SK-N-SH (cell line): ENCODE measurements around the gene TBX21. TPM values are rescaled to one million over a fixed set of nuclear protein-coding genes. Genes with fewer than 3 reads are reported as not detected.
"Not testable (repeated sequence)": the region's sequence is repeated elsewhere in the genome, so short reads cannot be mapped to it uniquely, and the experiment has no call there.

Experiments
- CTCF ChIA-PET: fragments of 300-600, 350-600 bp; formaldehyde crosslinking; extraction: SDS; loops from one replicate; lab custom pipeline; 2021; lab: Yijun Ruan, JAX
- POLR2A ChIA-PET: fragments of 350-600 bp; sonication (Branson Sonifier 250); formaldehyde crosslinking; extraction: SDS; loops from one replicate; lab custom pipeline; 2020; ENCODE audit warnings: antibody characterized with exemption, inconsistent platforms; lab: Yijun Ruan, JAX
- DNase-seq: peaks from one replicate; pipeline ENCODE4 v3.0.0; 2012
- H2AFZ ChIP-seq: fragments of 200-600 bp; sonication (generic); 2 replicates; pipeline ENCODE4 v1.8.1; 2016; ENCODE audit warnings: antibody characterized with exemption, mild to moderate bottlenecking, low read depth
- H3F3A ChIP-seq: fragments of 200-600 bp; sonication (generic); replicated peaks from 2 replicates; pipeline ENCODE3; 2016; ENCODE audit warnings: antibody characterized with exemption, mild to moderate bottlenecking; ENCODE audit not compliant: insufficient read depth
- H3K27ac ChIP-seq, 2 experiments: fragments of 200-500 bp in 1 of 2; fragments of 200-600 bp in 1 of 2; sonication (Bioruptor generic) in 1 of 2; sonication (generic), shearing (Covaris generic) in 1 of 2; 2 replicates each; pipeline versions ENCODE4 v1.5.1 to v1.6.1; 2014 to 2016; ENCODE audit warnings: low read depth in 2 of 2, inconsistent platforms in 1 of 2, low read length in 1 of 2, mild to moderate bottlenecking in 1 of 2, mixed read lengths in 1 of 2
- H3K27me3 ChIP-seq: fragments of 200-600 bp; sonication (generic), shearing (Covaris generic); 2 replicates; pipeline ENCODE4 v1.6.1; 2016; ENCODE audit warnings: mixed run types; ENCODE audit not compliant: insufficient read depth
- H3K36me3 ChIP-seq, 2 experiments: fragments of 200-500 bp in 1 of 2; fragments of 200-600 bp in 1 of 2; sonication (Bioruptor generic) in 1 of 2; sonication (generic) in 1 of 2; replicated peaks in 1 of 2; 2 replicates each; pipeline versions ENCODE3 to v1.5.1; 2014 to 2016; ENCODE audit warnings: low read length in 1 of 2, mild to moderate bottlenecking in 1 of 2; ENCODE audit not compliant: insufficient read depth in 2 of 2, control insufficient read depth in 1 of 2
- H3K4me1 ChIP-seq, 2 experiments: fragments of 200-500 bp in 1 of 2; fragments of 200-600 bp in 1 of 2; sonication (Bioruptor generic) in 1 of 2; sonication (generic), shearing (Covaris generic) in 1 of 2; 2 replicates each; pipeline versions ENCODE4 v1.5.1 to v1.6.1; 2014 to 2016; ENCODE audit warnings: low read depth in 1 of 2, low read length in 1 of 2, mixed run types in 1 of 2; ENCODE audit not compliant: insufficient read depth in 2 of 2, control insufficient read depth in 1 of 2
- H3K4me2 ChIP-seq: fragments of 200-600 bp; sonication (generic), shearing (Covaris generic); 2 replicates; pipeline ENCODE4 v1.6.1; 2017; ENCODE audit warnings: mixed run types
- H3K4me3 ChIP-seq, 2 experiments: fragments of 200-500 bp in 1 of 2; fragments of 200-600 bp in 1 of 2; sonication (Bioruptor generic) in 1 of 2; sonication (generic), shearing (Covaris generic) in 1 of 2; 2 replicates each; pipeline versions ENCODE4 v1.5.1 to v1.8.1; 2014 to 2016; ENCODE audit warnings: low read depth in 2 of 2, inconsistent platforms in 1 of 2, low read length in 1 of 2, mild to moderate bottlenecking in 1 of 2, mixed read lengths in 1 of 2, moderate library complexity in 1 of 2
- H3K79me2 ChIP-seq: fragments of 200-600 bp; sonication (generic); 2 replicates; pipeline ENCODE4 v1.8.1; 2017; ENCODE audit warnings: mild to moderate bottlenecking; ENCODE audit not compliant: insufficient read depth
- H3K9ac ChIP-seq: fragments of 200-600 bp; sonication (generic); 2 replicates; pipeline ENCODE4 v1.6.1; 2017; ENCODE audit warnings: mixed run types
- H3K9me2 ChIP-seq: fragments of 200-600 bp; sonication (generic); 2 replicates; pipeline ENCODE4 v1.6.1; 2017; ENCODE audit warnings: mixed run types
- H3K9me3 ChIP-seq: fragments of 200-600 bp; sonication (generic); 2 replicates; pipeline ENCODE4 v1.6.1; 2017; ENCODE audit warnings: mixed run types, mild to moderate bottlenecking, moderate library complexity
- H4K20me1 ChIP-seq: fragments of 200-600 bp; sonication (generic); 2 replicates; pipeline ENCODE4 v1.6.1; 2017; ENCODE audit warnings: mild to moderate bottlenecking, mixed run types; ENCODE audit not compliant: insufficient read depth
- CHD2 ChIP-seq: fragments of 150-350 bp; IDR thresholded peaks from 2 replicates; pipeline ENCODE4 v1.6.1; 2018; ENCODE audit warnings: low read length; ENCODE audit not compliant: partially characterized antibody
- FOSL2 ChIP-seq: IDR thresholded peaks from 2 replicates; pipeline ENCODE4 v1.4.0; 2012; ENCODE audit warnings: low read depth, mild to moderate bottlenecking, moderate library complexity, borderline replicate concordance
- NFIC ChIP-seq: IDR thresholded peaks from 2 replicates; pipeline ENCODE4 v1.4.0; 2012; ENCODE audit warnings: borderline replicate concordance
- NRF1 ChIP-seq: IDR thresholded peaks from 2 replicates; pipeline ENCODE4 v1.6.1; 2012; ENCODE audit warnings: low read depth, mild to moderate bottlenecking, low read length
- PBX3 ChIP-seq: IDR thresholded peaks from 2 replicates; pipeline ENCODE4; 2012
- POLR2AphosphoS5 ChIP-seq: IDR thresholded peaks from 2 replicates; pipeline ENCODE4 v1.6.1; 2012; ENCODE audit warnings: low read depth, low read length
- RAD21 ChIP-seq: IDR thresholded peaks from 2 replicates; pipeline ENCODE4 v1.6.1; 2012; ENCODE audit warnings: mild to moderate bottlenecking, low read length
- RFX5 ChIP-seq: IDR thresholded peaks from 2 replicates; pipeline ENCODE4 v1.6.1; 2012; ENCODE audit warnings: mild to moderate bottlenecking, improper control_type of control experiment, low read length
- RXRA ChIP-seq: IDR thresholded peaks from 2 replicates; pipeline ENCODE4 v1.4.0; 2012; ENCODE audit warnings: low read depth, mild to moderate bottlenecking, borderline replicate concordance
- SIN3A ChIP-seq: IDR thresholded peaks from 2 replicates; pipeline ENCODE4 v1.6.1; 2012; ENCODE audit warnings: low read depth, mild to moderate bottlenecking, low read length, moderate library complexity, borderline replicate concordance
- TCF12 ChIP-seq: IDR thresholded peaks from 2 replicates; pipeline ENCODE4 v1.4.0; 2012
- WGBS: methylation state at CpG from one replicate; pipeline ENCODE4 v1.1.6; 2017; ENCODE audit warnings: low lambda C conversion rate; 5-methylcytosine and 5-hydroxymethylcytosine counted together
- polyA plus RNA-seq, 3 experiments: library from polyadenylated mRNA; depleted of rRNA; stranded (reverse); fragments of >200 nt; gene quantifications; 2 replicates each; pipeline ENCODE4 v1.2.3, GENCODE V29; 2012
- TF ChIP-seq, protein P1 (sequence below): IDR thresholded peaks from 2 replicates; pipeline ENCODE4 v1.4.0; 2012; ENCODE audit warnings: low read depth, borderline replicate concordance

TBX21 gene
- polyA plus RNA-seq, 1 of the 3 experiments (the other 2 are of a cell fraction) = not detected

DNA sequence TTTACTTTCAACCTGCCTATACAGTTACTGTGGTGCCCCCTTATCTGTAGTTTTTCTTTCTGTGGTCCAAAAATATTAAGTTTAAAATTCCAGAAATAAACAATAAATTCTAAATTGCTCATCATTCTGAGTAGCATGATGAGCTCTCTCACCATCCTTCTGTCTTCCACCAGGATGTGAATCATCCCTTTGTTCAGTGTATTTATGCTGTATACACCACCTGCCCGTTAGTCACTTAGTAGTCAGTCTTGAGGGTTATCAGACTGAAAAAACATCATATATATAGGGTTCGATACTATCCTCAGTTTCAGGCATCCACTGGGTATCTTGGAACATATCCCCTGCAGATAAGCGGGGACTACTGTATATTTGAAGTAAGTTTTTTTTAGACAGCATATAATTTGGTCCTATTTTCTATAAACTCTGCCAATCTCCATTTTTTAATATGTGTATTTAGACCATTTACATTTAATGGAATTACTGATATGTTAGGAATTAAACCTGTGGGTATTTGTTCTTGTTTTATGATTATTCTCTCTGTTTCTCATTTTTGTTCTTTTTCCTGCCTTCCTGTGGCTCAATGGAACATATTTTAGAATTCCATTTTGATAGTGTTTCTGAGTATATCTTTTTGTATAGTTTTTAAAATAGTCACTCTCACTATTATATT, 31.0 kb downstream of the TBX21 start (continued):
- TF ChIP-seq, protein P1, sequence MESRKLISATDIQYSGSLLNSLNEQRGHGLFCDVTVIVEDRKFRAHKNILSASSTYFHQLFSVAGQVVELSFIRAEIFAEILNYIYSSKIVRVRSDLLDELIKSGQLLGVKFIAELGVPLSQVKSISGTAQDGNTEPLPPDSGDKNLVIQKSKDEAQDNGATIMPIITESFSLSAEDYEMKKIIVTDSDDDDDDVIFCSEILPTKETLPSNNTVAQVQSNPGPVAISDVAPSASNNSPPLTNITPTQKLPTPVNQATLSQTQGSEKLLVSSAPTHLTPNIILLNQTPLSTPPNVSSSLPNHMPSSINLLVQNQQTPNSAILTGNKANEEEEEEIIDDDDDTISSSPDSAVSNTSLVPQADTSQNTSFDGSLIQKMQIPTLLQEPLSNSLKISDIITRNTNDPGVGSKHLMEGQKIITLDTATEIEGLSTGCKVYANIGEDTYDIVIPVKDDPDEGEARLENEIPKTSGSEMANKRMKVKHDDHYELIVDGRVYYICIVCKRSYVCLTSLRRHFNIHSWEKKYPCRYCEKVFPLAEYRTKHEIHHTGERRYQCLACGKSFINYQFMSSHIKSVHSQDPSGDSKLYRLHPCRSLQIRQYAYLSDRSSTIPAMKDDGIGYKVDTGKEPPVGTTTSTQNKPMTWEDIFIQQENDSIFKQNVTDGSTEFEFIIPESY = no peak
- no peak for TF ChIP-seq RFX5
- no peak for TF ChIP-seq SIN3A
- TF ChIP-seq PBX3 = no peak
- no peak for TF ChIP-seq CHD2
- TF ChIP-seq, all 33 proteins: peak for 0

- H3F3A ChIP-seq, H3K9me3 ChIP-seq, H3K36me3 ChIP-seq, H3K4me1 ChIP-seq, H2AFZ ChIP-seq, H3K27ac ChIP-seq, H3K9ac ChIP-seq, H4K20me1 ChIP-seq, DNase-seq, H3K4me3 ChIP-seq, POLR2A ChIA-PET, H3K4me2 ChIP-seq, H3K79me2 ChIP-seq, H3K9me2 ChIP-seq: not testable (repeated sequence)
- 54% methylated on average over 9 of the region's 9 CpGs for WGBS
- H3K27me3 ChIP-seq = peaks cover 70% of the 10 kb centered on the region
- CTCF ChIA-PET = interaction anchor here (0.6 to 12.0 kb wide), 7 partner anchors 16 to 31 kb away, joined by 3 to 88 read pairs (median 5); no protein-coding TSS in a partner anchor
Observed at GRCh38 chr17:47773649-47774048, 40.6 kb downstream of the TBX21 start.

DNA sequence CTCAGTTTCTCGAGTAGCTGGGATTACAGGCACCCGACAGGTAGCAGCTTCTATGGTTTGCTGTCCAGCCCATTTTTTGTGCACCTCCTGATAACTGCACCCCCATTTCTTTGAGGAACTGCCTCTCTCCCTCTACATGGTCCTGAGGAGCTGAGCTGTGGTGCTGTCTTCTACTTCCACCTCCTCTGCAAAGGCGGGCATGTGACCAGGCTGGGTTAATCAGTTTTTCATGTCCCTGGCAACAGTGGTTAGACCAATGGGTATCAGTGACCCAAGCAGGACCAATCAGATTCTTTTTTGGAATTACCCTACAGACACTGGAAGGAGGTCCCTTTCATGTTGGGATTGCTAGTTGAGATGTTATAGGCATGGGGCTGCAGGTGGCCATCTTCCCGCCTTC, 41.3 kb downstream of the TBX21 start:
- Histone ChIP-seq H3K27me3 (peaks cover 66% of the 10 kb centered on the region), H4K20me1 (no peaks in the 10 kb centered on the region), H3K4me2 (no peak overlapping the region), H3K36me3 (no peaks in the 10 kb centered on the region), H3K27ac (no peak overlapping the region), H3K4me1 (no peaks in the 10 kb centered on the region), H2AFZ (no peak overlapping the region), H3K9me3 (peaks cover 7% of the 10 kb centered on the region; the same call in 1 of the 2 replicates), H3F3A (no peaks in the 10 kb centered on the region), H3K4me3 (no peak overlapping the region), H3K9ac (no peak overlapping the region), H3K9me2 (no peaks in the 10 kb centered on the region), H3K79me2 (no peaks in the 10 kb centered on the region)
- CTCF ChIA-PET = interaction anchor here (0.6 to 12.0 kb wide), 5 partner anchors 16 to 28 kb away, joined by 3 to 88 read pairs (median 5); no protein-coding TSS in a partner anchor
- POLR2A ChIA-PET = no interaction called here
- TF ChIP-seq TCF12 = no peak
- TF ChIP-seq CHD2 = no peak
- no peak for TF ChIP-seq RAD21
- TF ChIP-seq NRF1 = no peak
- no peak for TF ChIP-seq NFIC
- no peak for TF ChIP-seq POLR2AphosphoS5
- TF ChIP-seq FOSL2 = no peak
- no peak for TF ChIP-seq RXRA
- 0% methylated on average over 4 of the region's 4 CpGs for WGBS
- no peak for DNase-seq
